GM13977 (cell line): Measurements from ENCODE around the gene ZFP36L2.
A peak's percentile ranks its signal among the peaks of the same experiment; 100 is the strongest.

Experiments
- DNase-seq: peaks from one replicate; pipeline ENCODE4 v3.0.0; 2012; ENCODE audit warnings: low spot score
- CTCF ChIP-seq: IDR thresholded peaks from 2 replicates; pipeline ENCODE4 v1.5.1; 2012; ENCODE audit warnings: mild to moderate bottlenecking, control low read depth; ENCODE audit not compliant: insufficient read depth; ENCODE audit errors: extremely low read depth, missing control alignments
- in situ Hi-C: fragments of 300-500 bp; cut with MboI; formaldehyde crosslinking; loops from one replicate; pipeline ENCODE4 v1.12.0; 2022; ENCODE audit warnings: low sequenced_read_pairs, low pct_unique_long_range_greater_than_20kb, mixed read lengths, inconsistent platforms; ENCODE audit not compliant: unreplicated experiment

ZFP36L2 gene

DNA sequence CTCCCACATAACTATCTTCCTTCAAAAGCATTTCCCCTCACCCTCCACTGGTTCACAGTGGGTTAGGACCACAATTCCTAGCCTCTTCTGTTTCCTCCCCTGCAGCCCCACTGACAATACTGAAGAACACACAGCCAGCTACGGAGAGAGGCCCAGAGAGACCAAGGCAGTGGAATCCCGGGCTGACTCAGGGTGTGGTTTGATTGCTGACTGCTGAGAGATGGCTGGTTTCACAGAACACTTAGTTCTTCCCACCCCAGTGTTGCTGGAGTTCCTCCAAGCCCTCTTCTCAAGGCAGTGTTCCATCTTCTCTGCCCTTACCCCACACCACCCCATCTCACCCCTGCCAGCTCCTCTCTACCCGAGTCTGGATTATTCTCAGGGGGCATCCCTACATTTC is 43.3 kb upstream of the ZFP36L2 start:
- peak; percentile 31 for DNase-seq
- TF ChIP-seq CTCF, result no peak
- in situ Hi-C loops, result no loop called here

DNA sequence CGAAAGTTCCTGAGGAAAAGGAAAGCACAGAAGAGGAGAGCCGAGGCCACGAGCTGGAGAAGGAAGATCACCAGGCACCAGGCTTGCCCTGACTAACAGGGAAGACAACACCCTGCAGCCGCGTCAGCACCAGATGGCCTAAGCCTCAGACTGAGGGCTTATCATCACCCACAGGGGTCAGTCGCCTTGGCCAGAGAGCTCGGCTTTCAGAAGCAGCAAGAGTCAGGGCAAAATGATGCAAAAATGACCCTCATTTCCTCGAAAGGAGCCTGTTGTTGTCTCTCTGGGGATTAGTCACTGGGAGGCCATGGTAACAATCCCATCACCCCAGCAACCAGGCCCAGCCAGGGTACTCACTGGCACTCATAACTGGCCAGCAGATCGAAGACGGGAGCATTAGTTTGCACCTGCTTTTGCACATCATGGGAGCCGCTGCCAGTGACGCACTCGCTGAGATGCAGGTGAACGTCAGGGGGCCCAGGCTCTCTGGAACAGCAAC is 42.7 kb upstream of the ZFP36L2 start:
- no peak for TF ChIP-seq CTCF
- no peak for DNase-seq
- in situ Hi-C loops, result no loop called here

- no peak for TF ChIP-seq CTCF
- in situ Hi-C loops, result no loop called here
- DNase-seq, result no peak
Observed at GRCh38 chr2:43268066-43268953, 41.9 kb upstream of the ZFP36L2 start.

DNA sequence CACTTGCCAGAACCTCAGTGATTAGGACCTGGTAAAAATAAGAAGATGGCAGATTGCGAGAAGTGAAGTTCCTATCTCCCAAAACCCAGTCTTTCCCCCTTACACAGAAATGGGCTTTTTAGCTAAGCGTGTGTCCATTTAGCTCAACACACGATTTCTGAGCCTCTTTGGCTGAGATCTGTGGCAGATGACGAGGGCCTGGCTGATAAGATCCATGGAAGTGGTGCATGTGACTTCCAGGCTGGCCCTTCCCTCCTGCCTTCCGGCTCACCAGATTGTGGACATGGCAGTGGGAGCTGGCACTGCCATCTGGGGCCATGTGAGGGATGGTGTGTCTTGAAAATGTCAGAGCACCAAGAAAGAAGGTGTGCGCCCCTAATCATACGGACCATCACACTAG is 41.0 kb upstream of the ZFP36L2 start:
- DNase-seq, result no peak
- in situ Hi-C loops, result no loop called here
- no peak for TF ChIP-seq CTCF

DNA sequence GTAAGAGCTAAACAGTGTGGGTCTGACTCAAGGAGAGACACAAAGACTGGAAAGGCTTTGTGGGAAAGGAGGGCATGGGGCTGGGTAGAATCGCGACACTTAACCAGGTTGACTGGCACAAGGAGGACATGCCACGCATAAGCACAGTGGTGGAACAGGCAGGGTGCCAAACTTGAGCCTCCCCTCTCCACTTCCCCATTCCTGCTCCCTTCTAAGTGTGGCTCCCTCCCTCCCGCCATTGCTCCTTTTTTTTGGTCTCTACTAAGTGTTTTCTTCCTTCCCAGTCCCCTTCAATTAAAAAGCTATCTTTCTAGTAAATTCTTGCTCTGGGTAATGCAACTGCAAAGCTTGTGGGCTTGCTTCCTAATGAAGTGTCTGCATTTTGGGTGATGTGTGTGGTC is 40.3 kb upstream of the ZFP36L2 start:
- in situ Hi-C loops, result no loop called here
- TF ChIP-seq CTCF, result no peak
- DNase-seq, result no peak

DNA sequence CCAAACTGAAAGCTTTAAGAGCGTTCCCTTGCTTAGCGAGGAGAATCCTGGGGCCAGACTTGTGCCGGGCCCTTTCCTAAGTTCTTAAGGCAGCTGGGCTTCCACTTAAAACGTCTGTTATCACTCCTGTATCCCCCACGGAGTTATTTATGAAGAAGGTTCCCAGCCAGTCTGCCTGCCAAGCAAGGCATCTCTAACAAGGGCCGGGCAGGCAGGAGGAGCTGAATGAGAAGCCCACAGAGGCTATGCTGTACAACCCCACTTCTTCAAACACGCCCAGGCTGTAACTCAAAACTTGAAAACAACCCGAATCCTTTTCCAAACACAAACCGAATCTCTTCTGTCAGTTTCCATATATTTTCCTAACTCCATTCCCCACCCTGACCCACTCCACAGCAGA is 39.0 kb upstream of the ZFP36L2 start:
- in situ Hi-C loops, result no loop called here
- DNase-seq, result no peak
- no peak for TF ChIP-seq CTCF
